Karpas-422 (cell line): ENCODE measurements around the gene TTC23L. TPM values are rescaled to one million over a fixed set of nuclear protein-coding genes. Genes with fewer than 3 reads are reported as not detected.
"Not testable (repeated sequence)": the region's sequence is repeated elsewhere in the genome, so short reads cannot be mapped to it uniquely, and the experiment has no call there.

ENCODE experiments used
- DNase-seq: peaks from one replicate; pipeline ENCODE4 v3.0.0-alpha.2; 2015
- H2AFZ ChIP-seq: fragments of 200-600 bp; sonication (generic); 2 replicates; pipeline ENCODE4 v1.6.1; 2014; ENCODE audit warnings: antibody characterized with exemption, low read length, mixed read lengths
- H3K27ac ChIP-seq: fragments of 200-600 bp; sonication (generic); 2 replicates; pipeline ENCODE4 v1.5.1; 2014; ENCODE audit warnings: mild to moderate bottlenecking, low read length, moderate library complexity
- H3K27me3 ChIP-seq: fragments of 200-600 bp; sonication (generic); 2 replicates; pipeline ENCODE4 v1.6.1; 2014; ENCODE audit warnings: low read length, mixed read lengths
- H3K36me3 ChIP-seq: fragments of 200-600 bp; sonication (generic); 2 replicates; pipeline ENCODE4 v1.6.1; 2014; ENCODE audit warnings: low read length, mixed read lengths; ENCODE audit not compliant: insufficient read depth
- H3K4me1 ChIP-seq: fragments of 200-600 bp; sonication (generic); 2 replicates; pipeline ENCODE4 v1.6.1; 2014; ENCODE audit warnings: mild to moderate bottlenecking, low read length, mixed read lengths
- H3K4me2 ChIP-seq: fragments of 200-600 bp; sonication (generic); 2 replicates; pipeline ENCODE4 v1.6.1; 2014; ENCODE audit warnings: low read length, low read depth, mild to moderate bottlenecking; ENCODE audit not compliant: poor library complexity, severe bottlenecking
- H3K4me3 ChIP-seq: fragments of 200-600 bp; sonication (generic); 2 replicates; pipeline ENCODE4 v1.5.1; 2014; ENCODE audit warnings: mild to moderate bottlenecking, antibody characterized with exemption, low read length, mixed read lengths
- H3K79me2 ChIP-seq: fragments of 200-600 bp; sonication (generic); 2 replicates; pipeline ENCODE4 v1.6.1; 2014; ENCODE audit warnings: mild to moderate bottlenecking, low read length, mixed read lengths
- H3K9ac ChIP-seq: fragments of 200-600 bp; sonication (generic); 2 replicates; pipeline ENCODE4 v1.6.0; 2014; ENCODE audit warnings: low read length
- H3K9me2 ChIP-seq: fragments of 200-600 bp; sonication (generic), shearing (Covaris generic); replicated peaks from 2 replicates; pipeline ENCODE4 v1.6.0; 2014; ENCODE audit warnings: mild to moderate bottlenecking, low read length, moderate library complexity; ENCODE audit not compliant: insufficient read depth
- H3K9me3 ChIP-seq: fragments of 300-700, 200-600 bp; sonication (generic); 2 replicates; pipeline ENCODE4 v1.6.1; 2014; ENCODE audit warnings: low read length, mixed read lengths
- H4K20me1 ChIP-seq: fragments of 200-600 bp; sonication (generic); 2 replicates; pipeline ENCODE4 v1.6.1; 2014; ENCODE audit warnings: mild to moderate bottlenecking, antibody characterized with exemption, low read length, low read depth; ENCODE audit not compliant: insufficient read depth
- total RNA-seq: library from RNA; depleted of rRNA; stranded (reverse); fragments of >200 nt; shearing (Covaris generic); gene quantifications from 2 replicates; pipeline ENCODE4 v1.2.3, GENCODE V29; 2014; ENCODE audit warnings: low replicate concordance

TTC23L gene
- total RNA-seq, 1 experiment from 2014 or later: not detected

GRCh38 chr5:34919077-34919476 lies 80.1 kb downstream of the TTC23L start:
- peaks cover 91% of the 10 kb centered on the region for H3K79me2 ChIP-seq
- no peak for DNase-seq
- H3K9me3 ChIP-seq: no peaks in the 10 kb centered on the region
- peaks cover 57% of the 10 kb centered on the region for H3K36me3 ChIP-seq
- H3K9me2 ChIP-seq: no peaks in the 10 kb centered on the region
- H3K4me1 ChIP-seq: peaks cover 67% of the 10 kb centered on the region
- H3K9ac ChIP-seq: no peak overlapping the region
- H3K27ac ChIP-seq: no peak overlapping the region
- H3K27me3 ChIP-seq: no peaks in the 10 kb centered on the region
- no peak overlapping the region for H3K4me2 ChIP-seq
- H2AFZ ChIP-seq: no peak overlapping the region
- no peak overlapping the region for H3K4me3 ChIP-seq
- H4K20me1 ChIP-seq: peaks cover 15% of the 10 kb centered on the region; the same call in 1 of the 2 replicates

GRCh38 chr5:34923256-34923655 lies 84.3 kb downstream of the TTC23L start:
- Histone ChIP-seq H3K79me2 (peaks cover 62% of the 10 kb centered on the region), H3K27ac (peak overlapping the region; percentile 71), H3K4me2 (peak overlapping the region; percentile 25), H3K36me3 (peaks cover 80% of the 10 kb centered on the region), H3K4me1 (peaks cover 58% of the 10 kb centered on the region)
- not testable (repeated sequence) for H3K9ac ChIP-seq, H3K27me3 ChIP-seq, H3K9me3 ChIP-seq, DNase-seq, H3K9me2 ChIP-seq, H4K20me1 ChIP-seq, H2AFZ ChIP-seq, H3K4me3 ChIP-seq

GRCh38 chr5:34923694-34924461 lies 84.9 kb downstream of the TTC23L start:
- Histone ChIP-seq H3K4me2 (peak overlapping the region; percentile 25), H3K4me3 (no peak overlapping the region), H3K4me1 (peaks cover 60% of the 10 kb centered on the region), H4K20me1 (0 out of 2 replicates have a peak, but pooled peaks cover 7% of the 10 kb centered on the region), H3K9ac (no peak overlapping the region), H3K27me3 (no peaks in the 10 kb centered on the region), H2AFZ (no peak overlapping the region), H3K9me2 (no peaks in the 10 kb centered on the region), H3K9me3 (no peaks in the 10 kb centered on the region), H3K27ac (peak overlapping the region; percentile 71), H3K79me2 (peaks cover 55% of the 10 kb centered on the region), H3K36me3 (peaks cover 73% of the 10 kb centered on the region)
- DNase-seq: peak; percentile 48

- Histone ChIP-seq H2AFZ (no peak overlapping the region), H3K36me3 (peaks cover 69% of the 10 kb centered on the region), H3K79me2 (peaks cover 50% of the 10 kb centered on the region)
These were observed 85.5 kb downstream of the TTC23L start for GRCh38 chr5:34924462-34924765.

GRCh38 chr5:34926318-34926888 lies 87.4 kb downstream of the TTC23L start:
- H3K9me2 ChIP-seq: no peaks in the 10 kb centered on the region
- H3K36me3 ChIP-seq: peaks cover 50% of the 10 kb centered on the region
- peak; percentile 37 for DNase-seq
- H3K4me1 ChIP-seq: peaks cover 51% of the 10 kb centered on the region
- 0 out of 2 replicates have a peak, but pooled peaks cover 7% of the 10 kb centered on the region for H4K20me1 ChIP-seq
- no peaks in the 10 kb centered on the region for H3K27me3 ChIP-seq
- no peak overlapping the region for H2AFZ ChIP-seq
- H3K9me3 ChIP-seq: no peaks in the 10 kb centered on the region
- H3K4me2 ChIP-seq: no peak overlapping the region
- H3K79me2 ChIP-seq: peaks cover 47% of the 10 kb centered on the region
- no peak overlapping the region; the same call in 1 of the 2 replicates for H3K27ac ChIP-seq
- no peak overlapping the region for H3K4me3 ChIP-seq
- H3K9ac ChIP-seq: no peak overlapping the region

More at GRCh38 chr5:34924462-34924765, 85.5 kb downstream of the TTC23L start:
- Histone ChIP-seq H3K4me1 (peaks cover 60% of the 10 kb centered on the region), H3K9ac (no peak overlapping the region), H3K9me3 (no peaks in the 10 kb centered on the region), H4K20me1 (0 out of 2 replicates have a peak, but pooled peaks cover 7% of the 10 kb centered on the region), H3K27ac (peak overlapping the region; percentile 71), H3K4me3 (no peak overlapping the region), H3K4me2 (no peak overlapping the region), H3K9me2 (no peaks in the 10 kb centered on the region), H3K27me3 (no peaks in the 10 kb centered on the region)
- DNase-seq: peak; percentile 19

GRCh38 chr5:34927785-34928184 lies 88.8 kb downstream of the TTC23L start:
- Histone ChIP-seq H4K20me1 (0 out of 2 replicates have a peak, but pooled peaks cover 4% of the 10 kb centered on the region), H3K79me2 (peaks cover 49% of the 10 kb centered on the region), H3K9me3 (no peaks in the 10 kb centered on the region), H3K9me2 (no peaks in the 10 kb centered on the region), H3K4me3 (no peak overlapping the region), H3K27ac (0 out of 2 replicates have a peak overlapping the region, but pooled peaks have one; percentile 30), H3K9ac (no peak overlapping the region), H3K27me3 (no peaks in the 10 kb centered on the region), H3K36me3 (peaks cover 38% of the 10 kb centered on the region), H2AFZ (no peak overlapping the region), H3K4me2 (no peak overlapping the region), H3K4me1 (peaks cover 42% of the 10 kb centered on the region)
- DNase-seq: no peak

- Histone ChIP-seq H3K79me2 (peaks cover 51% of the 10 kb centered on the region), H3K9ac (no peak overlapping the region), H3K36me3 (peaks cover 35% of the 10 kb centered on the region), H3K9me2 (no peaks in the 10 kb centered on the region), H3K27ac (peak overlapping the region; percentile 30; the same call in 1 of the 2 replicates), H3K27me3 (no peaks in the 10 kb centered on the region), H4K20me1 (0 out of 2 replicates have a peak, but pooled peaks cover 3% of the 10 kb centered on the region), H3K4me1 (peaks cover 37% of the 10 kb centered on the region), H2AFZ (no peak overlapping the region), H3K9me3 (no peaks in the 10 kb centered on the region), H3K4me3 (peak overlapping the region; percentile 65; the same call in 1 of the 2 replicates), H3K4me2 (peak overlapping the region; percentile 69)
- DNase-seq: peak; percentile 46
These were observed 89.3 kb downstream of the TTC23L start for GRCh38 chr5:34928267-34928666.

- peaks cover 30% of the 10 kb centered on the region for H3K36me3 ChIP-seq
- H3K79me2 ChIP-seq: peaks cover 54% of the 10 kb centered on the region
- H3K9me3 ChIP-seq: no peaks in the 10 kb centered on the region
- peak within 1 kb of the TSS; percentile 73 for H3K4me3 ChIP-seq
- no peaks in the 10 kb centered on the region for H3K9me2 ChIP-seq
- peak within 1 kb of the TSS; percentile 1; the same call in 1 of the 2 replicates for H2AFZ ChIP-seq
- peak; percentile 99 for DNase-seq
- H3K9ac ChIP-seq: peak within 1 kb of the TSS; percentile 88
- no peaks in the 10 kb centered on the region for H3K27me3 ChIP-seq
- H3K27ac ChIP-seq: peak within 1 kb of the TSS; percentile 57
- peaks cover 29% of the 10 kb centered on the region for H3K4me1 ChIP-seq
- peak within 1 kb of the TSS; percentile 78 for H3K4me2 ChIP-seq
- no peaks in the 10 kb centered on the region for H4K20me1 ChIP-seq
These were observed 90.3 kb downstream of the TTC23L start, which contains the start of gene DNAJC21 for GRCh38 chr5:34929134-34929719. TSS of gene DNAJC21 (plus strand) at chr5:34929559. CDS start at chr5:34929820, 261 bp downstream.
